Esophagus muscularis mucosa (tissue), 4 donors: ENCODE measurements around the gene RNF224. TPM values are rescaled to one million over a fixed set of nuclear protein-coding genes. Genes with fewer than 3 reads are reported as not detected.

Experiments
- DNase-seq: peaks from one replicate; pipeline ENCODE4 v3.0.0-alpha.2; 2017; ENCODE audit errors: extremely low spot score
- H3K27ac ChIP-seq, 4 donors: fragments of 200-600 bp; sonication (generic); replicated peaks in 1 of 4; 1 replicate in 3 of 4; 2 replicates in 1 of 4; pipeline ENCODE4 v1.5.1; 2016 to 2019; ENCODE audit warnings: mild to moderate bottlenecking in 1 of 4
- H3K27me3 ChIP-seq, 4 donors: fragments of 200-600 bp; sonication (generic); one replicate each; pipeline versions ENCODE4 v1.5.1 to v1.6.0; 2016 to 2019
- H3K36me3 ChIP-seq, 4 donors: fragments of 200-600 bp; sonication (generic); one replicate each; pipeline ENCODE4 v1.5.1; 2016 to 2019
- H3K4me1 ChIP-seq, 4 donors: fragments of 200-600 bp; sonication (generic); one replicate each; pipeline ENCODE4 v1.5.1; 2016 to 2019
- H3K4me3 ChIP-seq, 4 donors: fragments of 200-600 bp; sonication (generic); 1 replicate in 2 of 4; 2 replicates in 2 of 4; pipeline ENCODE4 v1.5.1; 2016 to 2019; ENCODE audit warnings: mild to moderate bottlenecking in 4 of 4, moderate library complexity in 1 of 4
- H3K9me3 ChIP-seq, 4 donors: fragments of 200-600 bp; sonication (generic); 1 replicate in 3 of 4; 2 replicates in 1 of 4; pipeline ENCODE4 v1.5.1; 2016 to 2019
- CTCF ChIP-seq, 3 experiments: fragments of 200-600 bp in 2 of 3; fragments of 450-650 bp in 1 of 3; sonication (generic) in 2 of 3; IDR thresholded peaks; one replicate each; pipeline ENCODE4 v1.5.1; 2017 to 2019; ENCODE audit warnings: antibody characterized with exemption in 3 of 3, mild to moderate bottlenecking in 2 of 3, moderate library complexity in 1 of 3
- EP300 ChIP-seq: sonication (generic); formaldehyde crosslinking; IDR thresholded peaks from one replicate; pipeline ENCODE4 v1.6.1; 2017; ENCODE audit warnings: antibody characterized with exemption
- POLR2A ChIP-seq: fragments of 450-650 bp; IDR thresholded peaks from one replicate; pipeline ENCODE4 v1.6.1; 2017; ENCODE audit warnings: antibody characterized with exemption, moderate library complexity, mild to moderate bottlenecking, low read depth
- POLR2AphosphoS5 ChIP-seq, 2 donors: sonication (generic); formaldehyde crosslinking; IDR thresholded peaks; one replicate each; pipeline ENCODE4 v1.6.1; 2017; ENCODE audit warnings: antibody characterized with exemption in 2 of 2
- WGBS: methylation state at CpG from one replicate; pipeline ENCODE4 v1.1.5; 2018; 5-methylcytosine and 5-hydroxymethylcytosine counted together
- intact Hi-C: fragments of 100-400 bp; cut with DNase I; formaldehyde crosslinking; loops from one replicate; pipeline ENCODE4 v1.15.1; 2023
- total RNA-seq, 4 donors: library from RNA; depleted of rRNA; stranded (reverse); fragments of >200 nt; gene quantifications; one replicate each; pipeline versions ENCODE4 v1.1.0 to v1.2.1, GENCODE V29; 2016

Gene RNF224
- total RNA-seq, 4 donors from 2014 or later: not detected

- no peak for DNase-seq
- Histone ChIP-seq H3K9me3 (no peaks in the 10 kb centered on the region), H3K27me3 (peaks cover 0 to 88% (median 48%) of the 10 kb centered on the region in 4 donors), H3K27ac (no peak overlapping the region), H3K4me3 (no peak overlapping the region), H3K4me1 (peaks cover 10 to 33% (median 24%) of the 10 kb centered on the region in 4 donors), H3K36me3 (no peaks in the 10 kb centered on the region)
- TF ChIP-seq CTCF (IDR thresholded peaks at IDR 0.05) (no peak), POLR2AphosphoS5 (IDR thresholded peaks at IDR 0.05) (no peak)
- WGBS: 89% methylated on average over 17 of the region's 23 CpGs
- intact Hi-C loops: no loop called here
These were observed 4.2 kb downstream of the RNF224 start for GRCh38 chr9:137231372-137232039.

GRCh38 chr9:137232101-137232500, 4.8 kb downstream of the RNF224 start:
- Histone ChIP-seq H3K27me3 (peaks cover 0 to 82% (median 47%) of the 10 kb centered on the region in 4 donors), H3K27ac (no peak overlapping the region), H3K4me3 (no peak overlapping the region), H3K4me1 (peaks cover 16 to 38% (median 28%) of the 10 kb centered on the region in 4 donors), H3K9me3 (no peaks in the 10 kb centered on the region), H3K36me3 (no peaks in the 10 kb centered on the region)
- intact Hi-C loops: no loop called here
- DNase-seq: no peak
- 40% methylated on average over 2 of the region's 10 CpGs for WGBS
- no peak for TF ChIP-seq EP300
- TF ChIP-seq POLR2A: no peak
- TF ChIP-seq POLR2AphosphoS5 (IDR thresholded peaks at IDR 0.05): no peak
- no peak for TF ChIP-seq CTCF (IDR thresholded peaks at IDR 0.05)

- 56% methylated on average over 9 of the region's 24 CpGs for WGBS
- intact Hi-C loops: no loop called here
- Histone ChIP-seq H3K36me3 (no peaks in the 10 kb centered on the region), H3K4me1 (peaks cover 19 to 38% (median 27%) of the 10 kb centered on the region in 4 donors), H3K4me3 (no peak overlapping the region), H3K27ac (no peak overlapping the region), H3K27me3 (peaks cover 0 to 78% (median 45%) of the 10 kb centered on the region in 4 donors), H3K9me3 (no peaks in the 10 kb centered on the region)
- TF ChIP-seq POLR2A: no peak
- no peak for TF ChIP-seq POLR2AphosphoS5 (IDR thresholded peaks at IDR 0.05)
- TF ChIP-seq CTCF (IDR thresholded peaks at IDR 0.05): no peak
- TF ChIP-seq EP300: no peak
- DNase-seq: no peak
These were observed 5.2 kb downstream of the RNF224 start for GRCh38 chr9:137232510-137232909.

GRCh38 chr9:137233143-137233980, 6.1 kb downstream of the RNF224 start:
- H3K4me1 ChIP-seq: peaks cover 25 to 38% (median 29%) of the 10 kb centered on the region in 4 donors
- H3K27me3 ChIP-seq: peaks cover 0 to 69% (median 42%) of the 10 kb centered on the region in 4 donors
- DNase-seq: no peak
- H3K9me3 ChIP-seq: no peaks in the 10 kb centered on the region
- TF ChIP-seq CTCF (IDR thresholded peaks at IDR 0.05) (no peak), POLR2AphosphoS5 (IDR thresholded peaks at IDR 0.05) (no peak), EP300 (no peak), POLR2A (no peak)
- no peak overlapping the region for H3K27ac ChIP-seq
- H3K36me3 ChIP-seq: no peaks in the 10 kb centered on the region
- no peak overlapping the region for H3K4me3 ChIP-seq
- WGBS: 79% methylated on average over 12 of the region's 40 CpGs
- intact Hi-C loops: no loop called here
